Activated effector memory CD4-positive, alpha-beta T cell treated with anti-CD3 and anti-CD28 coated beads, Interleukin-2, amount 50 U/mL, for 16 hours (primary cell): ENCODE results near the gene ANKS1A.
A peak's percentile ranks its signal among the peaks of the same experiment; 100 is the strongest.
"Not testable (repeated sequence)": the region's sequence is repeated elsewhere in the genome, so short reads cannot be mapped to it uniquely, and the experiment has no call there.

Experiments used
- DNase-seq: peaks from one replicate; pipeline ENCODE4 v3.0.0-alpha.2; 2020

ANKS1A gene

DNA sequence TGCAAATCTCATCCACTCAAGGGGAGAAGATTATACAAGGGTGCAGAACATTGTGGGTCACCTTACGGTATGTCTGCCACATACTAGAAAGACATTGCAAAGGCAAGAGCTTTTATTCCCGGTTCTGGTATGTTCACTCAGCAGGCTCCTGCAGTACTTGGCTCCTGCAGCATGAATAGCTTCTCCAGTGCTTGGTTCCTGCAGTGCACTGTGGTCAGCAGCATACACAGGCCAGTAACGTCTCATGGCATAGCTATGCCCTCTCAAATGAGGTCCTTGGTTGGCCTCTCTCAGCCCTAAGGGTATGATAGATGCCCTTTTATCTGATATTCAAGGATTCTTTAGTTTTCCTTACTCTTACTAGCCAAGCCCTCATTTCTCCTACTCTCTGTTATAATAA, 239.4 kb downstream of the ANKS1A start:
- no peak for DNase-seq

DNA sequence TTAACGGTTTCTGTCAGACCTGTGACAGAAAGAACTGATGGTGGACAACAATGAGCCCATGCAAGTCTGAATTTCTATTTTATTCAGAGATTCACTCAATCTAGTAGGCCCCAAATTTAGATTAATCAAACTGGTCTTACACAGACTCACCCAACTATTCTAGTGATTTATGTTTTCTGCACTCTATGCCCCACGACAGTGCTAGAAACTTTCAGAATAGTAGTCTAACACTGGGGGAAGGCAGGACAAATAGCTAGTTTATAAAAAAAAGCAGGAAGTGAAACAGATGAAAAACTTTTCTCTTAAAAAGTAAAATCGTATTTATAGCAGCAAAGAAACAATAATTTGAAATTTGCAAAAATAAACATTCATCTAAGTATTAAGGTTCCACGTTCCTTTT, 247.1 kb downstream of the ANKS1A start:
- no peak for DNase-seq

DNA sequence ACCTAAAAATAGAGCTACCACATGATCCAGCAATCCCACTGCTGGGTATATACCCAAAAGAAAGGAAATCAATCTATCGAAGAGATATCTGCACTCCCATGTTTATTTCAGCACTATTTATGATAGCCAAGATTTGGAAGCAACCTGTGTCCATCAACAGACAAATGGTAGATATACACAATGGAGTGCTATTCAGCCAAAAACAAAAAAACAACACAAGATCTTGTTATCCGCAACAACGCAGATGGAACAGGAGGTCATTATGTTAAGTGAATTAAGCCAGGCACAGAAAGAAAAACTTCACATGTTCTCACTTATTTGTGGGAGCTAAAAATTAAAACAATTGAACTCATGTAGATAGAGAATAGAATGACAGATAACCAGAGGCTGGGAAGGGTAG, 249.1 kb downstream of the ANKS1A start:
- not testable (repeated sequence) for DNase-seq

DNA sequence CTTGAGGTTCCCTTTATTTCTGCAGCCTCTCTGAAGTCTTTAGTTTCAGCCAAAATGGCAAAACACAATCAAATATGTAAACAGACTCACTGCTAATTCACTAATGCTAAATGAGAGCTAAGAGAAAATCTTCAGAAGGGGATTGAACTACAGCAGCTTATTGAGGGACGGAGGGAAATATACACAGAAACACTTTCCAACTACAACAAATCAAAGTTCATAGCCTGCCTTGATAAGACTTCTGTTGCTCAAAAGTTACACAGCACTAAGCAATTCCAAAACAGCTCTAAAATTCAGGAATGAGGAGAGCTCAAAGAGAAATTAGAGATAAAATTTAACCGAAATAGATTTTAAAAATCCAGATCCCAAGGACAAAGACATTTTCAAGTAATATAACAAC, 250.4 kb downstream of the ANKS1A start:
- DNase-seq, result no peak

DNA sequence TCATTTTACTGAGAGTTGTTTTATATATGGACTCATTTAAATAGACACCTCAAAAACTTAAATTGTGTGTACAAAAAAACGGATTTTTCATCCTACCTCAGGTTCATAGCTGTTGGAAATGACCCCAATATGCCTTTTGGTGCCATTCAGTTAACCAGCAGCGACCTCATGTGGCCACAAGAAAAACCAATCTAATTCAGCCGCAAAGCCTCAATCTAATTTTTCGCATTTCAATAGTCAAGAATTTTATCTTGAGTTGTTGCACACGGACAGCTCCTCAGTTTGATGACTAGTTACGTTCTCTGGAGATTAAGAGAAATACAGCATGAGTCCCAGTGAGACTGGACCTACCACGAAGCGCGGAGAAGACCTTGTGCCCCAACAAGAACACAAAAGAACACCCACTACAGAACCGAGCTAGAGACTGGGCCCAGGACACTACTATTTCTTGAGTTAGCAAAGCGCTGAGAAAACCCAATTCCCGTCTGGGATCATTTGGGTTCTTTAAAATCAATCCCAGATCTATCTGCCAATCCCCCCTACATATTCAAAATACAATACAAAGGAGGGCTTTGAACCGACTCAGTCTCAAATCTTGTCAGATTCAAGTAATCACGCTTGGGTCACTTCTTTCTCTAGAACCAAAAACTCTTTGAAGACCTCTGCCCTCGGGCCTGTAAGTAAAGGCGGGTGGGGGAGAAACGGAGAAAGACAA, 251.0 kb downstream of the ANKS1A start:
- peak; percentile 77 for DNase-seq

DNA sequence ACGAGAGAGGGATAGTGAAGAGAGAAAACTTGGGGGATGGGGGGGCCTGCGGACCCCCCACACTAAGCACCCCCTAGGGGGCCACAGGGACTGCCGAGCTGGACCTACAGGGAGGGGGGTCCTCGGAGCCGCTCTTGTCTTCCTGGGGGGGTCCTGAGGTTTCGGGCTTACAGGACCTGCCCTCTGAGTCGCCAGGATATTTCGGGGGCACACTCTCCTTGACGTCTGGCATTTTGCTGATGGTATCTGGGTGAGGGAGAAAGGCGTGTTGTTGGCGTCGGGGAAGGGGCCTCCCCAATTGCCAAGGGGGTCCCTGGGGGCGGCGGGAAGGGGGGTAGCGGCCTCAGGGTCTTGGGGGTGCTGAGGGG, 251.6 kb downstream of the ANKS1A start:
- DNase-seq, result no peak
